ENCODE measurements around the gene OLA1. TPM values are rescaled to one million over a fixed set of nuclear protein-coding genes. Genes with fewer than 3 reads are reported as not detected.

OLA1 gene
- total RNA-seq, 3 donors from 2014 or later: 55.3 to 65.8 (median 58.4) TPM

- no peak for ATAC-seq
- intact Hi-C loops (cut with DNase I, micrococcal nuclease): no loop called here
- no peak overlapping the region for H3K4me3 ChIP-seq
- no peaks in the 10 kb centered on the region for H3K9me3 ChIP-seq
- DNase-seq: no peak
- no peaks in the 10 kb centered on the region for H3K4me1 ChIP-seq (ENCODE audit: low read depth)
- H3K36me3 ChIP-seq (ENCODE audit: low read depth): no peaks in the 10 kb centered on the region
- TF ChIP-seq, protein P1, sequence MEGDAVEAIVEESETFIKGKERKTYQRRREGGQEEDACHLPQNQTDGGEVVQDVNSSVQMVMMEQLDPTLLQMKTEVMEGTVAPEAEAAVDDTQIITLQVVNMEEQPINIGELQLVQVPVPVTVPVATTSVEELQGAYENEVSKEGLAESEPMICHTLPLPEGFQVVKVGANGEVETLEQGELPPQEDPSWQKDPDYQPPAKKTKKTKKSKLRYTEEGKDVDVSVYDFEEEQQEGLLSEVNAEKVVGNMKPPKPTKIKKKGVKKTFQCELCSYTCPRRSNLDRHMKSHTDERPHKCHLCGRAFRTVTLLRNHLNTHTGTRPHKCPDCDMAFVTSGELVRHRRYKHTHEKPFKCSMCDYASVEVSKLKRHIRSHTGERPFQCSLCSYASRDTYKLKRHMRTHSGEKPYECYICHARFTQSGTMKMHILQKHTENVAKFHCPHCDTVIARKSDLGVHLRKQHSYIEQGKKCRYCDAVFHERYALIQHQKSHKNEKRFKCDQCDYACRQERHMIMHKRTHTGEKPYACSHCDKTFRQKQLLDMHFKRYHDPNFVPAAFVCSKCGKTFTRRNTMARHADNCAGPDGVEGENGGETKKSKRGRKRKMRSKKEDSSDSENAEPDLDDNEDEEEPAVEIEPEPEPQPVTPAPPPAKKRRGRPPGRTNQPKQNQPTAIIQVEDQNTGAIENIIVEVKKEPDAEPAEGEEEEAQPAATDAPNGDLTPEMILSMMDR (IDR thresholded peaks at IDR 0.05): no peak
Measured at GRCh38 chr2:174191342-174192074, 56.8 kb downstream of the OLA1 start.

GRCh38 chr2:174184915-174185314 lies 63.4 kb downstream of the OLA1 start:
- no peaks in the 10 kb centered on the region for H3K36me3 ChIP-seq (ENCODE audit: low read depth)
- TF ChIP-seq, protein P1 (IDR thresholded peaks at IDR 0.05): no peak
- DNase-seq: no peak
- no peak for ATAC-seq
- no peak overlapping the region for H3K4me3 ChIP-seq
- H3K4me1 ChIP-seq (ENCODE audit: low read depth): no peaks in the 10 kb centered on the region
- intact Hi-C loops (cut with DNase I, micrococcal nuclease): no loop called here
- H3K9me3 ChIP-seq: no peaks in the 10 kb centered on the region

GRCh38 chr2:174184504-174184903 lies 63.8 kb downstream of the OLA1 start:
- ATAC-seq (no peak), DNase-seq (no peak)
- no peaks in the 10 kb centered on the region for H3K4me1 ChIP-seq (ENCODE audit: low read depth)
- no peaks in the 10 kb centered on the region for H3K9me3 ChIP-seq
- TF ChIP-seq, protein P1 (IDR thresholded peaks at IDR 0.05): no peak
- intact Hi-C loops (cut with DNase I, micrococcal nuclease): no loop called here
- no peaks in the 10 kb centered on the region for H3K36me3 ChIP-seq (ENCODE audit: low read depth)
- no peak overlapping the region for H3K4me3 ChIP-seq

- no peak for ATAC-seq
- intact Hi-C loops (cut with DNase I, micrococcal nuclease): no loop called here
- DNase-seq: no peak
- Histone ChIP-seq H3K4me3 (no peak overlapping the region), H3K36me3 (ENCODE audit: low read depth) (no peaks in the 10 kb centered on the region), H3K9me3 (no peaks in the 10 kb centered on the region), H3K4me1 (ENCODE audit: low read depth) (no peaks in the 10 kb centered on the region)
- TF ChIP-seq, protein P1 (IDR thresholded peaks at IDR 0.05): no peak
Measured at GRCh38 chr2:174183076-174183475, 65.3 kb downstream of the OLA1 start.

DNA sequence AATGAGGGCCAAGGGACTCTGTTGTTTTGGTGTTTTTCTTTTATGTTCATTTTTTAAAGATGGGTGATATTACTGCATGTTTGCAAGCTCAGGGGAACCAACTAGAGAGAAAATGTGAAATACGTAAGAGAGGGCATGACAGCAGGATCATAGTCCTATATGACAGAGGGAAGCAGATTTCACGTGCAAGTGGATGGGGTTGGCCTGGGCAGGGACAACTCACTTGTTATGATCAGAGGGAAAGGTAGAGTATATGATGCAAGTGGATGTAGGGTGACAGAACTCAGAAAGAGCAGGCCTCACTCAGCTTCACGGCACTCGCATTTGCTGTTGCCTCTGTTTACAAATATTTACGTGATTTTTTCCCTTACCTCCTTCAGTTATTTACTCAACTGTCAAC lies 67.0 kb downstream of the OLA1 start:
- H3K4me1 ChIP-seq (ENCODE audit: low read depth): no peaks in the 10 kb centered on the region
- no peaks in the 10 kb centered on the region for H3K9me3 ChIP-seq
- ATAC-seq (no peak), DNase-seq (no peak)
- H3K36me3 ChIP-seq (ENCODE audit: low read depth): no peaks in the 10 kb centered on the region
- H3K4me3 ChIP-seq: no peak overlapping the region
- intact Hi-C loops (cut with DNase I, micrococcal nuclease): no loop called here
- TF ChIP-seq, protein P1 (IDR thresholded peaks at IDR 0.05): no peak
